RWPE1 (cell line): Measurements from ENCODE around the gene ASCL3.

Source experiments
- CTCF ChIA-PET: fragments of 350-600 bp; sonication (Branson Sonifier 250); formaldehyde crosslinking; extraction: SDS; loops from one replicate; lab custom pipeline; 2021; lab: Yijun Ruan, JAX
- POLR2A ChIA-PET: fragments of 400-600 bp; formaldehyde crosslinking; extraction: SDS; loops from one replicate; lab custom pipeline; 2020; ENCODE audit warnings: antibody characterized with exemption; ENCODE audit not compliant: low non-redundant PET; lab: Yijun Ruan, JAX
- DNase-seq: peaks from one replicate; pipeline ENCODE4 v3.0.0; 2012; ENCODE audit warnings: low spot score
- H3K27ac ChIP-seq: fragments of 450-650 bp; 2 replicates; pipeline ENCODE4 v1.5.1; 2017
- CTCF ChIP-seq: fragments of 450-650 bp; conservative IDR thresholded peaks from 2 replicates; pipeline ENCODE4 v1.5.1; 2017; ENCODE audit warnings: low read depth, mild to moderate bottlenecking

ASCL3 gene

GRCh38 chr11:8934742-8935488 lies 7.9 kb downstream of the ASCL3 start:
- peak; percentile 67 for DNase-seq
- ChIA-PET CTCF (interaction anchor here (0.6 kb wide), 2 partner anchors 234 to 312 kb away, joined by 3 read pairs; no protein-coding TSS in a partner anchor), POLR2A (no interaction called here)
- TF ChIP-seq CTCF, result no peak
- no peak overlapping the region; the same call in 1 of the 2 replicates for H3K27ac ChIP-seq

GRCh38 chr11:8933931-8934330 lies 8.9 kb downstream of the ASCL3 start:
- POLR2A ChIA-PET, result no interaction called here
- no peak for TF ChIP-seq CTCF
- no peak for DNase-seq
- peak overlapping the region; percentile 47 for H3K27ac ChIP-seq
- CTCF ChIA-PET, result no interaction called here

- TF ChIP-seq CTCF, result no peak
- DNase-seq, result no peak
- ChIA-PET POLR2A (no interaction called here), CTCF (interaction anchor here (0.9 kb wide), 1 partner anchor 18 kb away, joined by 5 read pairs; no protein-coding TSS in a partner anchor)
- H3K27ac ChIP-seq, result peak within 1 kb of the TSS; percentile 47
Measured at GRCh38 chr11:8932564-8933180, 10.1 kb downstream of the ASCL3 start, which contains the start of gene C11orf16. TSS of gene C11orf16 (minus strand) at chr11:8932947. CDS start at chr11:8932308, 639 bp downstream.

- no peak for DNase-seq
- TF ChIP-seq CTCF, result no peak
- ChIA-PET CTCF (no interaction called here), POLR2A (no interaction called here)
- no peak overlapping the region for H3K27ac ChIP-seq
Measured at GRCh38 chr11:8930456-8931175, 12.2 kb downstream of the ASCL3 start.

GRCh38 chr11:8928981-8929615 lies 13.7 kb downstream of the ASCL3 start:
- no peak for DNase-seq
- no peak for TF ChIP-seq CTCF
- ChIA-PET POLR2A (no interaction called here), CTCF (interaction anchor here (0.6 kb wide), 1 partner anchor 666 kb away, joined by 3 read pairs; no protein-coding TSS in a partner anchor)
- peak overlapping the region; percentile 22; the same call in 1 of the 2 replicates for H3K27ac ChIP-seq

GRCh38 chr11:8928205-8928604 lies 14.6 kb downstream of the ASCL3 start:
- H3K27ac ChIP-seq, result no peak overlapping the region
- ChIA-PET POLR2A (no interaction called here), CTCF (interaction anchor here (0.7 kb wide), 1 partner anchor 201 kb away, joined by 7 read pairs; no protein-coding TSS in a partner anchor)
- DNase-seq, result no peak
- TF ChIP-seq CTCF, result no peak
